Measurements from ENCODE around the gene RPL38.

Gene RPL38

DNA sequence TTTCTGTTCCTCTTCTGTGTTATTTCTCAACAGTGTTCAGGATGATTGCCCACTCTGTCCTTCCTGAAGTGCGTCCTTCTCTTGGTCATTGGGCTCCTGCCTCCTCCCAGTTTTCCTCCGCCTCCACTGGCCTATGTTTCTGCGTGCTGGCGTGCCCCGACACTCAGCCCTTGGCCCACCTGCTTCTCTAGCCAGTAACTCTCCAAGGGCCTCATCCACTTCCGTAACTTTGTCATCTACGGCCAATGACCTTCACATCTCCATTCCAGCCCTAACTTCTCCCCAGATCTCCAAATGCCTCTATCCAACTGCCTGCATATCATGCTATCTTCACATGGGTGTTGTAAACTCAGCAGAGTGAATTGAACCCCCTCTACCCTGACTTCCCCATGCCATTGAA is 39.6 kb upstream of the RPL38 start:
- no peak for DNase-seq
- Histone ChIP-seq H3K4me3 (ENCODE audit: low read depth in 1 of 2, low read length in 2 of 2) (no peak overlapping the region), H3K9ac (ENCODE audit: low read depth, low read length) (no peak overlapping the region), H3K9me3 (ENCODE audit: insufficient read depth, low read length, severe bottlenecking) (no peaks in the 10 kb centered on the region), H3K4me2 (ENCODE audit: insufficient read depth, low read length) (no peak overlapping the region), H3K79me2 (ENCODE audit: insufficient read depth, low read length) (no peaks in the 10 kb centered on the region), H4K20me1 (ENCODE audit: insufficient read depth, low read length) (no peaks in the 10 kb centered on the region), H3K36me3 (ENCODE audit: insufficient read depth, low read length) (no peaks in the 10 kb centered on the region), H3K4me1 (ENCODE audit: insufficient read depth, low read length) (no peaks in the 10 kb centered on the region), H3K27me3 (ENCODE audit: insufficient read depth, low read length, poor library complexity) (peaks cover 13% of the 10 kb centered on the region), H3K27ac (ENCODE audit: low read length) (no peak overlapping the region), H2AFZ (ENCODE audit: low read depth, low read length) (no peak overlapping the region)
- TF ChIP-seq EZH2 (IDR thresholded peaks at IDR 0.05; ENCODE audit: borderline replicate concordance, low read depth, low read length, severe bottlenecking) = no peak
- TF ChIP-seq, protein P1, sequence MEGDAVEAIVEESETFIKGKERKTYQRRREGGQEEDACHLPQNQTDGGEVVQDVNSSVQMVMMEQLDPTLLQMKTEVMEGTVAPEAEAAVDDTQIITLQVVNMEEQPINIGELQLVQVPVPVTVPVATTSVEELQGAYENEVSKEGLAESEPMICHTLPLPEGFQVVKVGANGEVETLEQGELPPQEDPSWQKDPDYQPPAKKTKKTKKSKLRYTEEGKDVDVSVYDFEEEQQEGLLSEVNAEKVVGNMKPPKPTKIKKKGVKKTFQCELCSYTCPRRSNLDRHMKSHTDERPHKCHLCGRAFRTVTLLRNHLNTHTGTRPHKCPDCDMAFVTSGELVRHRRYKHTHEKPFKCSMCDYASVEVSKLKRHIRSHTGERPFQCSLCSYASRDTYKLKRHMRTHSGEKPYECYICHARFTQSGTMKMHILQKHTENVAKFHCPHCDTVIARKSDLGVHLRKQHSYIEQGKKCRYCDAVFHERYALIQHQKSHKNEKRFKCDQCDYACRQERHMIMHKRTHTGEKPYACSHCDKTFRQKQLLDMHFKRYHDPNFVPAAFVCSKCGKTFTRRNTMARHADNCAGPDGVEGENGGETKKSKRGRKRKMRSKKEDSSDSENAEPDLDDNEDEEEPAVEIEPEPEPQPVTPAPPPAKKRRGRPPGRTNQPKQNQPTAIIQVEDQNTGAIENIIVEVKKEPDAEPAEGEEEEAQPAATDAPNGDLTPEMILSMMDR (IDR thresholded peaks at IDR 0.05; ENCODE audit: borderline replicate concordance, extremely low read depth, low read length, poor library complexity, severe bottlenecking) = no peak
- no peak for ATAC-seq (ENCODE audit: insufficient read depth, low read depth)

- no peak for DNase-seq
- H3K4me1 ChIP-seq (ENCODE audit: insufficient read depth, low read length) = no peaks in the 10 kb centered on the region
- no peaks in the 10 kb centered on the region for H3K79me2 ChIP-seq (ENCODE audit: insufficient read depth, low read length)
Measured at GRCh38 chr17:74164446-74165045, 38.9 kb upstream of the RPL38 start.

DNA sequence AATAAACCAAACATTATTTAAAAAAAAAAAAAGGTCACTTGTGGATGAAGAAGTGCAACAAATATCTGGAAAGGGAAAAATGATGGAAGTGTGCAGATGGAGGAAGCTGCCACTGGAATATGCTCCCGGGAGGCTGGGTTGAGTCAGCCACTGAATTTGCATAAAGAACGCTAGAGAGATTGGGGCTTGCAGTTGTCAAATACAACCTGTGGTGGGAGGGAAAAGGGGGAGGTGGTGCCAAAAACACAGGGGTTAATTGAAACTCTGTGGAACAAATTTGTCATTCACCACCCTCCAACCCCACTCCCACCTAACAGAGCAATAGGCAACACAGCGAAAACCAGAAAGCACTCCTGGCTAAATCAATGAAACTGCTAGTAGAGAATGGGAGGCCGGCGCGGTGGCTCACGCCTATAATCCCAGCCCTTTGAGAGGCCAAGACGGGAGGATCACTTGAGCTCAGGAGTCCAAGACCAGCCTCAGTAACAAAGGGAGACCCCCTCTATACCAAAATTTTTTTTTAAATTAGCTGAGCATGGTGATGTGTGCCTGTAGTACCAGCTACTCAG is 37.6 kb upstream of the RPL38 start:
- TF ChIP-seq, protein P1 (IDR thresholded peaks at IDR 0.05; ENCODE audit: borderline replicate concordance, extremely low read depth, low read length, poor library complexity, severe bottlenecking) = no peak
- TF ChIP-seq EZH2 (IDR thresholded peaks at IDR 0.05; ENCODE audit: borderline replicate concordance, low read depth, low read length, severe bottlenecking) = no peak
- H3K4me3 ChIP-seq (ENCODE audit: low read depth in 1 of 2, low read length in 2 of 2) = no peak overlapping the region
- no peaks in the 10 kb centered on the region for H3K79me2 ChIP-seq (ENCODE audit: insufficient read depth, low read length)
- no peak for DNase-seq
- H3K4me1 ChIP-seq (ENCODE audit: insufficient read depth, low read length) = no peaks in the 10 kb centered on the region
- no peaks in the 10 kb centered on the region for H3K9me3 ChIP-seq (ENCODE audit: insufficient read depth, low read length, severe bottlenecking)
- H2AFZ ChIP-seq (ENCODE audit: low read depth, low read length) = no peak overlapping the region
- H3K36me3 ChIP-seq (ENCODE audit: insufficient read depth, low read length) = no peaks in the 10 kb centered on the region
- no peaks in the 10 kb centered on the region for H4K20me1 ChIP-seq (ENCODE audit: insufficient read depth, low read length)
- H3K4me2 ChIP-seq (ENCODE audit: insufficient read depth, low read length) = no peak overlapping the region
- H3K27me3 ChIP-seq (ENCODE audit: insufficient read depth, low read length, poor library complexity) = peaks cover 13% of the 10 kb centered on the region
- ATAC-seq (ENCODE audit: insufficient read depth, low read depth) = no peak
- no peak overlapping the region for H3K9ac ChIP-seq (ENCODE audit: low read depth, low read length)
- H3K27ac ChIP-seq (ENCODE audit: low read length) = no peak overlapping the region

More at GRCh38 chr17:74164446-74165045, 38.9 kb upstream of the RPL38 start:
- Histone ChIP-seq H3K9ac (ENCODE audit: low read depth, low read length) (no peak overlapping the region), H3K27ac (ENCODE audit: low read length) (no peak overlapping the region), H3K4me3 (ENCODE audit: low read depth in 1 of 2, low read length in 2 of 2) (no peak overlapping the region), H3K27me3 (ENCODE audit: insufficient read depth, low read length, poor library complexity) (peaks cover 13% of the 10 kb centered on the region), H3K36me3 (ENCODE audit: insufficient read depth, low read length) (no peaks in the 10 kb centered on the region), H4K20me1 (ENCODE audit: insufficient read depth, low read length) (no peaks in the 10 kb centered on the region), H2AFZ (ENCODE audit: low read depth, low read length) (no peak overlapping the region), H3K4me2 (ENCODE audit: insufficient read depth, low read length) (no peak overlapping the region), H3K9me3 (ENCODE audit: insufficient read depth, low read length, severe bottlenecking) (no peaks in the 10 kb centered on the region)
- no peak for ATAC-seq (ENCODE audit: insufficient read depth, low read depth)
- no peak for TF ChIP-seq EZH2 (IDR thresholded peaks at IDR 0.05; ENCODE audit: borderline replicate concordance, low read depth, low read length, severe bottlenecking)
- TF ChIP-seq, protein P1 (IDR thresholded peaks at IDR 0.05; ENCODE audit: borderline replicate concordance, extremely low read depth, low read length, poor library complexity, severe bottlenecking) = no peak
